Left colon (tissue), 2 donors: ENCODE results near the gene GABRG3. TPM values are rescaled to one million over a fixed set of nuclear protein-coding genes. Genes with fewer than 3 reads are reported as not detected.
"Not testable (repeated sequence)": the region's sequence is repeated elsewhere in the genome, so short reads cannot be mapped to it uniquely, and the experiment has no call there.

ENCODE experiments used
- ATAC-seq: fragments of 200-7000 bp; cut with Tn5 transposase; one replicate; pipeline ENCODE4 v1.9.1; 2020; ENCODE audit warnings: mild to moderate bottlenecking, moderate library complexity
- DNase-seq, 2 donors: peaks; one replicate each; pipeline ENCODE4 v3.0.0-alpha.2; 2020
- intact Hi-C, 2 donors: fragments of 100-400 bp; cut with DNase I in 1 of 2; cut with micrococcal nuclease in 1 of 2; formaldehyde crosslinking; loops; one replicate each; pipeline versions ENCODE4 v1.11.2 to v1.14.0; 2022; cut with DNase I, micrococcal nuclease
- total RNA-seq, 2 donors: library from RNA; stranded (reverse); fragmentation: NEBNext Ultra II Directional; extraction: Animal tissue kit (Norgen Biotek cat#: 25700); gene quantifications; one replicate each; pipeline ENCODE4 v1.2.1, GENCODE V29; 2021
- donor health status: DM: no; HTN: no; CAD: no.
- donor health status: DM: yes; HTN: yes; CAD: no.

The GABRG3 gene
- total RNA-seq, 2 donors from 2014 or later = not detected

DNA sequence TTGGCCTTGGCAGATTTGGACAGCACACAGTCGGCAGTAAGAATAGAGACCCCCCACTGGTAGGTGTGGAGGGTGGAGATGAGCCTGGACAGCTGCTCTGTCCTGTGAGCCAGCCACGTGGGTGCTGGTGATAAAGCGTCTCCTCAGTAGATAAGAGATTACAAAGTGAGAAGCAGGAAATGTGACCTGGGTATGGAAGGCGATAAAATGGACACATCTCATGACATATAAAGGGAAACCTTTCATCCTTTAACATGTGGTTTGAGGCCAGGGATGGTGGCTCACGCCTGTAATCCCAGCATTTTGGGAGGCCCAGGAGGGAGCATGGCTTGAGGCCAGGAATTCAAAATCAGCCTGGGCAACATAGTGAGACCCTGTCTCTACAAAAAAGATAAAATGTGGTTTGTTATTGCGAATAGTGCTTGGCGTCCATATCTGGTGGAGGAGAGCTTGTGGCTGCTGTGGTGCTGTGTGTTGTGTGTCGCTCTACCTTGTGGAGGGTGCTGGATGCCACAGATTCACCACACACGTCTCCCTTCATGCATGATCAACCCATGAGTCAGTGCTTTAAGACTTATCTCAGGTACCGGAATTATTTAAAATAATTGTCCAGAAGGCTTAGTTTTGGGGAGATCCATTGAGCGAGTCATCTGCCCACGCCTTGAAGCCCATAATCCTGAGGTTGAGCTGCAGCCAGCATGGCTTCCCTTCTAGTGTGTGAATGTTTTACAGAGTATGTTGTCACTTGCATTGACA is 157.0 kb downstream of the GABRG3 start:
- intact Hi-C loops = no loop called here
- DNase-seq = no peak
- no peak for ATAC-seq

DNA sequence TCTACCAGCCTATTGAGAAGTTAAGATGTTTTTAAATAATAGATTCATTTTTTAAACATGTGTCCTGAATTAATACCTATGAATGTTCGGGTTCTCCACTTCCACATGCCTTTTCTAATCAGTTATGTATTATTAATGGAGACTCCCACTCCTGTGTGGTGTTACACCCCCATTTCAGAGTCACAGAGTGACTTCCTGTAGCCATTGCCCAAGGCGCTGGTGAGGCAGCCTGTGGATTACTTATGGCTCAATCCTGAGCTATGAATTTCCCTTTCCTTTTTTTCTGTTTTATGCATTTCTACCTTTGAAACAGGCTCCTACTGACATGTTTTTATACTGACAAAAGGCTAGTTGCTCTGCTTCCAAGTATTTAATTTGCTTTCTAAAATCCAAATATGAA is 162.3 kb downstream of the GABRG3 start:
- no peak for ATAC-seq
- DNase-seq = no peak
- intact Hi-C loops = no loop called here

DNA sequence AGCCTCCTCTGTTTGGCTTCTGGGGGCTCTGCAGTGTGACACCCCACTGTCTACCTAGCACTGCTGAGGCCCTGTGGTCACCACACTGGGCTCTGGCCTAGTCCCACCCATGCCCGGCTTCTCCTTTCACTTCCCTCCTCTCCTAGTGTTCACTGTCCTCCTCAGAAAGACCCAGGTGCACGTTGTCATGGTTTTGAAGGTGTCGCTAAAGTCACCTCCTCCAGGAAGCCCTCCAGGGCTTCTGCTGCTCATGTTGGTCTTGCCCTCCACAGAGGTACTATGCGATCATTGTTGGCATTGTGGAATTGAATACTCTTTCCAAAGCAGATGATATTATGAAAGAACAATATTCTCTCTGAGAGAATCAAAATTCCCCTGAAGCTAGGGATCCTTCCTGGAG is 163.5 kb downstream of the GABRG3 start:
- intact Hi-C loops = no loop called here
- ATAC-seq (no peak), DNase-seq (no peak)

DNA sequence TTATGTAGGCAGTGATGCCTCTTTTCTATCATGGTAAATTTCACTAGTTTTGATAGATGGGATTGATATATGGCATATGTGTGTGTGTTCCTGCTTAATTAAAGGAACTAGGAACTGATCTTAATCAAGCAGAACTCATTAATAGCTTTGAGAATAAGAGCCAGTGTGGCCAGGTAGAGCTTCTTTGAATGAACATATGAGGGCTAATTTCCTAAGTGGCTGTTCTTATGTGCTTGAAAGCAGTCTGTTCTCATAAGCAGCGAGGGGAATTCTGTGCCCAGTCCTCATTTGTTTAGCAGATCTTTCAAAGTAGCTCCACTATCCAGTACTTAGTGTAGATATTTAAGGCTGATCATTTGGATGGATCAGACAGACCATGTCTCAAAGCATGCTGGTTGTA is 164.2 kb downstream of the GABRG3 start:
- ATAC-seq (no peak), DNase-seq (no peak)
- intact Hi-C loops = no loop called here

DNA sequence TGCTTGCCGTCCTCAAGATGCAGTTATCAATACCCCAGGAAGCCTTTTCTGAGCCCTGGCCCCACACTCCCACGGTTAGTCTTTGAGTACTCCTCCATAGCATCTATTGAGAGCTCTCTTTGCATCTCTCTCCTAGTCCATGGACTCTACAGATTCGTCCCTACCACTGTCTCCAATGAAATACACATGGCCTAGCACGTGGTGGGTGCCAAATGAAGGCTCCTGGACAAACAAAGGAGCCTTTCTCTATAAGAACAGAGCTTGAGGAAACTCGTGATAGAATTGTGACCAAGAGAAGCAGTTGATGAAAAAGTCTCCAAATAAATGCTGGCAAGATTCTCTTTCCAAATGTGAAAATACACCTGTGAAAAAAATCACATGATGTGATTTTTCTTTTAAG is 166.1 kb downstream of the GABRG3 start:
- intact Hi-C loops = no loop called here
- ATAC-seq (no peak), DNase-seq (no peak)

DNA sequence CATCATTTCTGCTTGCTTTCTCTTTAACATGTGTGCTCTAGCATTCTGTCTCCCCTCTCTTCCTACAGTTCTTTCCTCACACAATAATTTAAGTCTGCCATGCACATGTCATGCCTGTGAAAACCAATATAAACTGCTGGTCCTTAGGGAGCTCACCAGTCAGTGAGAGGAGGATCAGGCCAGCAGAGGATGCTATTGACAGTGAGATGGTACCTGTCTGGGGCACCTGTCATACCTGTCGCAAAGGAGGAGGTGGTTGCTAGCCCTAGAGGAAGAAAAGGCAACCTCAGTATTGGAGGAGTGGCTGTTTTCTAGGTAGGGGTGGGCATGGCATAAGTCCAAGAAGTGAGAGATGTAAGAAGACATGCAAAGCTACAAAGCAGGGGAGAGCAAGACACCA is 194.6 kb downstream of the GABRG3 start:
- DNase-seq = no peak
- no peak for ATAC-seq
- intact Hi-C loops = no loop called here

DNA sequence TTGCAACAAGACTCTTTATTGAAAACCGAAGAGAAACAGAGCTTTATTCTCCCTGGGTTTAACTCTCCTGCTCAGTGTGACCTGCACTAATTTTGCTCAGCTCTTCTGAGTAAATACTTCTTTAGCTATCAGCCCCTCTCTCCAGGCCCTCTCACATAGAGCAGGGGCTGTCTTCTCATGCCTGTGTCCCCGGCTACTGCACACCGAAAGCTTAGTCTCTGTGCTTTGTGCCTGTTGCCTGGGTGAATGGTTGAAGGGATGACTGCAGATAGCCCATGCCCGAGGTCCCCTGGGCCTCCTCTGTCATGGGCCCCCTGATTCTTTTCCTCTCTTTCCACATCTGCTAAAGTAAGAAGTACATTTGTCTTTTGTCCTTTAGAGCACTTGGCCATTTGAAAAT is 195.9 kb downstream of the GABRG3 start:
- no peak for ATAC-seq
- intact Hi-C loops = no loop called here

DNA sequence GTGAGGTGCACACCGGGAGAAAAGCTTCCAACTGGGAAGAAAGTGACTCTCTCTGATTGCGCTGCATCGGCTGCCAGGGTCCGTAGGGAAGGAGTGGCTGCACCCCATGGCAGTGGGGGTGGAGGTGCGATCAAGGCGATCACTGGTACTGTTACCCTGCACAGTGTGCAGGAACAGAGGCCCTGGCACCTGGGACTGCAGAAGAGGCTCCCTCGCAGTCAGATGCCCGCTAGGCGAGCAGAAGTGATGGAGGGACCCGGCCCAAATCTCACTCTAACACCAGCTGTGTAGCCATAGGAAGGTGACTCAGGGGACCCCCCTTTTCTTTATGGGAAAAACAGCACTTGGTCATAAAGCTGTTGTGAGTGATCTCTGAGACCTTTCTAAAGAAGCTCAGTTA is 196.8 kb downstream of the GABRG3 start:
- DNase-seq (no peak), ATAC-seq (no peak)
- intact Hi-C loops = no loop called here

More for the DNA sequence above, 195.9 kb downstream of the GABRG3 start:
- DNase-seq = no peak

DNA sequence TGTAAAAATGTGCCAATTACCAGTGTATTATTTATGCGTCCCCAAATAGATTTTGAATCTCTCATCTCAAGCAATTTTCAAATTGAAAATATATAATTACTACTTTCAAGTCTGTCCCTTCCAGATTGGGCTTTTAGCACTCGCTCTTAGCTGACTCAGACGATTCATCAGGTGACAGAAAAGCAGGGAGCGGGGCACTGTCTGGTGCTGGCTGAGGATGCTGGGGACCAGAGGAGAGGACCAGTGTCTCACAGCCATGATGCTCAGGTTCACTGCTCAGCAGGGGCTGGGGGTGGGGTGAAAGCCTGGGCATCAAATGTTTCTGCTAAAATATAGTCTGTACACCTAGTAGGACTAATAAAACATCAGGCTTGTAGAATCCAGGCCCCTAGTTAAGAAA is 199.9 kb downstream of the GABRG3 start:
- no peak for DNase-seq
- ATAC-seq = no peak
- intact Hi-C loops = no loop called here

DNA sequence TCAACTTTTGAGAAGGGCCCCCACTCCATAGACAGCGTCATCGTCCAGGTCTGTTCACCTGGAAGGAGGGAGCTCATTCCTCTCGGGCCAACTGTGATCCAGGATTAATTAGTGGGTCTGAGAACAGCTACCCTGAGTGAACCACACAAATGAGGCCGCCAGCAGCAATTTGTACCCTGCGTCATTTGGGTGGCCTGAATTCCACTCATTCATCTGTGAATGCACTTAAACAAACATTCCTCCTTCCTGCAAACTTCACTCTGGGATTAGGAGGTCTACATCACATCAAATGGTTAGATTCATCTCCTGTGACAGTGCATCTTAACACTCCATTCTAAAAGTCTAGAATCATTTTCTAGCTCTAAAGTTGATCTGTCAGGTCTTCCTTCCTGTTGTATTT is 201.8 kb downstream of the GABRG3 start:
- ATAC-seq (no peak), DNase-seq (no peak)
- intact Hi-C loops = no loop called here

DNA sequence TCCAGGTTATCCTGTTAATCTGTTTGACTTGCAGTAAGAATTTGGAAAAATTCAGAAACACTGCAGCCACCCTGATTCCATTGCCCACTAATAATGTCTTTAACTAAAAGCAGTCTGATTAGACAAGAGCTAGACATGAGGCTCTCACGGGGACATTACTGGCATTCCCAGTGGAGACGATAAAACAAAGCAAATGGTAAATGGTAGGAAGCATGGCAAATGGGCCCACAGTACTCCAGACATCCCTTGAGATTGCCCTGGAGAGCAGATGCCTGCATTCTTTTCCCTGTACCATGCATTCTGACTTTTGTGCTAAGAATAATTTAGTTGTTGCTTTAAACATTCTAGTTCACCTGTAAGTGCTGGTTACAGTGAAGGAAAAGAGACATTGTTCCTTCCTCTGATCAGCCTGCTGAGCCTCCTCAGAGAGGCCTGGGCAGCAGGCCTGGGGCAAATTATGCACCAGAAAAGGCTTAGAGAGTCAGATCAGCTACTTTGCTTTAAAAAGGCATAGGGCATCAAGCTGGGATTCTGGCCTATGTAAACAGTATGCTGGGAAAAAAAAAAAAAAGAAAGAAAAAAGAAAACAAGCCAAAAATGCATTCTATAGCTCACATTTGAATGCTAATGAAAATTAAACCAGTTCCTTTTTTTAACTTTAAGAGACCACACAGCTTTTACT is 204.6 kb downstream of the GABRG3 start:
- DNase-seq (no peak), ATAC-seq (no peak)
- intact Hi-C loops = no loop called here

DNA sequence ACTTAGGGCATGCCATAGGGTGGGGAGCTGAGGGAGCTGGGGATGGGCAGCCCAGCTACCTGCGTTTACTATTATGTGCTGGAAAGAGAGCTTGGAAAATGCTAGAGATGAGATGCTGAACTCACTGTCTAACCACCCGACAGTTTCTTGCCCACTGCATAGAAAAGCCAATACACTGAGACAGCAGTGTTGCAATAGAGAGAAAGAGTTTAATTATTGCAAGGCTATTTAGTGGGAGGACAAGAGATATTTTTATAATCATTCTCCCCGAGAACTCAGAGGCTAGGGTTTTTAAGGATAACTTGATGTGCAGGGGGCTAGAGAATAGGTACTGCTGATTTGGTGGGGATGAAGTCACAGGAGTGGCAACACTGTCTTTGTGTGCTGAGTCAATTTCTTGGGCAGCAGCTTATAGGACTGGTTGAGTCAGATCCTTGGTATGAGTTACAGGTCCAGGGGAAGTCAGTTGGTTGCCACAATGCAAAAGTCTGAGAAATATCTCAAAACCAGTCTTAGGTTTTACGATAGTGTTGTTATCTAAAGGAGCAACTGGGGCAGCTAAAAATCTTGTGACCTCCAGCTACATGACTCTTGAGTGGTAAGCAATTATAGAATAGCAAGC is 205.9 kb downstream of the GABRG3 start:
- intact Hi-C loops = no loop called here
- ATAC-seq (no peak), DNase-seq (no peak)

DNA sequence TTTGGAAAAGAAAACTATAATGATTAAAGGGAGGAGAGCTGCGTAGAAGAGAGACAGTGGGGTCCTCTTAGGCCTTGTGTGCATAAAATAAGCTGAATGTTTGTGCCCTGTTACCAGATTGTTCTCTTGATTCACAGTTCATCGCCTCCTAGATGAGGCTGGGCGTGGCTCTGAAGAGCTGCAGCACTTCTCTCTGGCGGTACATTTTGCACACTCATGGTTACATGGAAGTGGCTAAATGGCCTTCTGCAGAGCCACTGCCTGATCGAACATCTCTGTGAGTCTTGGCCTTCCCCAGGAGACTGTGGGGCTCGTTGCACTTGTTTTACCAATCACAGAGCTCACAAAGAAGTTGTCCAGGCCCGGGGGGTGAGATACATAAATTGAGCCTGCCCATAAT is 208.8 kb downstream of the GABRG3 start:
- DNase-seq = no peak
- intact Hi-C loops = no loop called here
- ATAC-seq = no peak

DNA sequence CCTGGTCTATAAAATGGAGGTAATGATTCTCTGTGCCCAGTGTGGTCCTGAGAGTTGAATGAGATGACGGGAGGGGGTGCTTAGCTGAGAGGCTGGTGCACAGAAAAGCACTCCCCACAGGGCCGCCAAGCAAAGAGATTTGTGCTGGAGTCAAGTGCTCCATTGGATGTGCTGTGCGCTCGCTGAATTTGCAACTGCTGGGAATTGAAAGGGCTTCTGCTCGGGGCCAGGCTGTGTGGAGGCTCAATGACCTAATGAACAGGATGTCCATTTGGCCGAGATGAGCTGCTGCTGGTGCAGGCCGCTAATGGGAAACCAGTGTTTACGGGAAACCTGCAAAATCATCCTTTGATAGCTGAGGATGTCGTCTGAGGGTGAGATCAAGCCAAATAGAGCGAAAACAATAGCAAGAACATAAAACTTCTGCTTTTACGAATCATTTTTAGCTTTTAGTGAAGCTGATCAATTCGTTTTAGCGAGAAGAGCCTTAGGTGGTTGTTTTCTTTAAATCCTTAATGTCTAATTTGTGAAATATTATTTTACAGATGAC is 211.7 kb downstream of the GABRG3 start:
- no peak for DNase-seq
- no peak for ATAC-seq
- intact Hi-C loops = no loop called here

DNA sequence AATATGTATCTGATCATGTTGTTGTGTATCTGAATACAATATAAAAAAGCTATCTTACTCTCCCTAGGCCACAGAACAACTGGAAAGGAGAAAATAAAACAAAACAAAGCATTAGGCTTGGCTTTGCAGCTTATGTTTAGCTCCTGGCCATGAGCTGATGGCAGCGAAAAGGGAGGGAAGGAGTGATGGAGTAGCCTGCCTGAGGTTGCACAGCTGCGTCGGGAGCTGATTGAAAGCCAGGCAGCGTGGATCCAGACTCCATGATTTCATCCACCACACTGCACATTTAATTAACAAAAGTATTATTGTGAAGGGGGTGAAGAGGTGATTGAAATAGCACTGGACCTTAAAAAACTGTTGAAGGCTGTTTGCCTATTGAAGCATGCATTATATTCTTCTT is 212.2 kb downstream of the GABRG3 start:
- DNase-seq = no peak
- intact Hi-C loops = no loop called here
- ATAC-seq = no peak

DNA sequence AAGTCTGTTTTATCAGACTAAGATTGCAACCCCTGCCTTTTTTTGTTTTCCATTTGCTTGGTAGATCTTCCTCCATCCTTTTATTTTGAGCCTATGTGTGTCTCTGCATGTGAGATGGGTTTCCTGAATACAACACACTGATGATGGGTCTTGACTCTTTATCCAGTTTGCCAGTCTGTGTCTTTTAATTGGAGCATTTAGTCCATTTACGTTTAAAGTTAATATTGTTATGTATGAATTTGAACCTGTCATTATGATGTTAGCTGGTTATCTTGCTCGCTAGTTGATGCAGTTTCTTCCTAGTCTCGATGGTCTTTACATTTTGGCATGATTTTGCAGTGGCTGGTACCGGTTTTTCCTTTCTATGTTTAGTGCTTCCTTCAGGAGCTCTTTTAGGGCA is 220.5 kb downstream of the GABRG3 start:
- ATAC-seq, DNase-seq, intact Hi-C loops: not testable (repeated sequence)

DNA sequence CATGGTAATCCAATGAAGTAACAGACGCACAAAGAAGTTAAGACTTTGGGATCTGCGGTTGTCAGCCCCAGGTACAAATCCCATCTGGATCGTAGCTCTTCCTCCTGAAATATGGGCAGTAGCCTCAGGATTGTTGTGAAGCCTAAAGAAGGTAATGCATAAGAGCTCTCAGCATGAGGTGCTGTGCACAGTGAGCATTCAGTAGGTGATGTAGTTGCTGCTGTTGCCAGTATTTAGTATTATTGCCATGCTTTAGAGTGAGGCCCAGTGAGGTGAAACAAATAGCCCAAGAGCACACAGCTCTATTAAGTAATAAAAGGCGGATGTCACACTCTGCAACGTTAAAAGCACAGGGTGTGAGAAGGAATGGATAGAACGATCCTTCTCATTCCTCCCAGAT is 225.7 kb downstream of the GABRG3 start:
- DNase-seq (no peak), ATAC-seq (no peak)
- intact Hi-C loops = no loop called here

DNA sequence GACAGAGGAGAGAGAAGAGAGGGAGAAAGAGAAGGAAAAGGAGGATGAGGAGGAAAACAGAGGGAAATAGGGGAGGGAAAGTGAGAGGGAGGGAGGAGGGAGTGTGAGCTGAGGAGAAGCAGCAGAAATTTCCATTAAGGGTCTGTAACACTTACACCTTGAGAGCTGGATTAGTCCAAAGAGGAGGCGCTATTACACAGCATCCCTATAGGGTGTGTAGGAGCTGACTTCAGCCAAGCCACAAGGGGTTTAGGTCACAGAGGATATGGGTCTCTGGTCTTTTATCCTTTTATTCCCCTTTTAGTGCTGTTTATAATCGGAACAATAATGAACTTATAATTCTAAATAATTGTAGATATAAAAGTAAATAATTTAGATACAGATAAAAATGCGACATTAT is 230.4 kb downstream of the GABRG3 start:
- no peak for DNase-seq
- no peak for ATAC-seq
- intact Hi-C loops = no loop called here

DNA sequence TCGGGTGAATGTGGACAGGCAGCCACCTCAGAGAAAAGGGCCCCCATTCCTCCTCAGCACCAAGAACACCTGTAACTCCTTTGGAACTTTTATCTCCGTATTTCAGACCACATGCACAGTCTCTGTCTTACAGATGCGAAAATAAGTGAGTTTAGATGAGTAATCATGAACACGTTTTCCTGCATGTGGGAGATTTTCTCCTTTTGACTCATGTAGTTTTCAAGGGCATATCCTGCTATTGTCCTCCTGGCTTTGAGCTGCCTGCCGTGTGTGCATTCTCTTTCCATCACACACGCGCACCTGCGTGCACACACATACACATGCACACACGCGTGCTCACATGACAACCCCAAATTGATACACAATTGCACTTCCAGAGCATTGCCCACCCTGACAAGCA is 239.2 kb downstream of the GABRG3 start:
- no peak for ATAC-seq
- intact Hi-C loops = no loop called here
- DNase-seq = no peak

DNA sequence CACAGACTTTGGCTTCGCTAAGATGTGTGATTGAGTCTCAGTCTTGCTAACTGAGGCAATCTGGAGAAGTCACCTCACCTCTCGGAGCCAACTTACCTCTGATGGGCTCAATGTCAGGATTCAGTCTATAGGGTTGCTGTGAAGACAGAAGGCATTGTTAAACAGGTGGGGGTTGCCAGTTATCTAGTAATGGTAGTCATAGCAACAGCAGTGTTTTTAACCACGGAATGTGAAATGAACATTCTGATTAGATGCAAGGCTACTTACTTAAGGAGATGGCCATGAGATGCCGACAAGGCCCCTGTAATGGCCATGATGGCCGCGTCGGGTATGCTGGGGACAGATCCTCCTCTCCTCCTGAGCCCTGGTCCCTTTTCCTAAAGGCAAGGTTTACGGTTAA is 243.1 kb downstream of the GABRG3 start:
- intact Hi-C loops = no loop called here
- DNase-seq = no peak
- ATAC-seq = no peak
